ENCODE results near the gene ZNF200. TPM values are rescaled to one million over a fixed set of nuclear protein-coding genes. Genes with fewer than 3 reads are reported as not detected.

ZNF200 gene
- total and polyA plus RNA-seq, 2 of the 13 experiments (the other 11 are each of a cell fraction or from before 2014, with no cell fraction given), result 3.5 to 16.5 TPM

DNA sequence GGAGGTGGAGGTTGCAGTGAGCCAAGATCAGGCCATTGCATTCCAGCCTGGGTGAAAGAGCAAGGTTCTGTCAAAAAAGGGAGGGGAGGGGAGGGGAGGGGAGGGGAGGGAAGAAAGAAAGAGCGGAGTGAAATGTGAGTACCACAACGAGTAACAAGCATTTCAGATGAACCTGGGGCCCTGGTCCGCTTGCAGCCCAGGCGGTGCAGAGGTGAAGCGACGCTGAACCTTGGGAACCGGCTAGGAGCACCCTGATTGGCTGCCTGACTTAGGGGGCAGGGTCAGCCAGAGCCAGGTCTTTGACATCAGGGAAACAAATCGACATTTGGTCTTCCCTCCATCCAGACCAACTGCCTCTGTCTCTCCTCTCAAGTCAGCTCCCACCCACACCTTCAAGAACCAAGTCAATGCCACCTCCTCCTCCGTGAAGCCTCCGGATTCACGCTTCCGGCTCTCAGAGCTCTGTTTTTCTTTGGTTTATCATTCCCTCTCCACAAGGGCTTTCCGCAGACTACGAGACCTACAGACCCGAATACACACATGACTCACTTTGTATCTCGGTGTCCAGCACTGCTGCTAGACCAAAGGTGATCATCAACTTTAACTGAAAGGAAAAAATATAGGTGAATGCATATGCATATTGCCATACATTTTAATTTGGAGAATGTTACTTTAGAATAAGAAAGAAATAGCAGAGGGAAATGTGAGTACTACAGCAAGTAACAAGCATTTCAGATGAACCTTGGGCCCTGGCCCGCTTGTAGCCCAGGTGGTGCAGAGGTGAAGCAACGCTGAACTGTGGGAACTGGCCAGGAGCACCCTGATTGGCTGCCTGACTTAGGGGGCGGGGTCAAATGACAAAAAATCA is 27.6 kb downstream of the ZNF200 start (continued):
- TF ChIP-seq HOMEZ (CRISPR knock-in tag; IDR thresholded peaks at IDR 0.05; ENCODE audit: low read depth) (no peak), MYC (CRISPR knock-in tag; IDR thresholded peaks at IDR 0.05; ENCODE audit: borderline replicate concordance) (no peak), RBAK (CRISPR knock-in tag; IDR thresholded peaks at IDR 0.05) (no peak), ASH2L (IDR thresholded peaks at IDR 0.05; ENCODE audit: insufficient read length, low read depth, low read length) (peak; percentile 56), ZNF282 (IDR thresholded peaks at IDR 0.05; ENCODE audit: partially characterized antibody) (no peak), TARDBP (CRISPR knock-in tag; IDR thresholded peaks at IDR 0.05) (peak; percentile 48), ERF (CRISPR knock-in tag; IDR thresholded peaks at IDR 0.05) (no peak; the same call in 1 of the 2 replicates)
- TF ChIP-seq, protein P1, sequence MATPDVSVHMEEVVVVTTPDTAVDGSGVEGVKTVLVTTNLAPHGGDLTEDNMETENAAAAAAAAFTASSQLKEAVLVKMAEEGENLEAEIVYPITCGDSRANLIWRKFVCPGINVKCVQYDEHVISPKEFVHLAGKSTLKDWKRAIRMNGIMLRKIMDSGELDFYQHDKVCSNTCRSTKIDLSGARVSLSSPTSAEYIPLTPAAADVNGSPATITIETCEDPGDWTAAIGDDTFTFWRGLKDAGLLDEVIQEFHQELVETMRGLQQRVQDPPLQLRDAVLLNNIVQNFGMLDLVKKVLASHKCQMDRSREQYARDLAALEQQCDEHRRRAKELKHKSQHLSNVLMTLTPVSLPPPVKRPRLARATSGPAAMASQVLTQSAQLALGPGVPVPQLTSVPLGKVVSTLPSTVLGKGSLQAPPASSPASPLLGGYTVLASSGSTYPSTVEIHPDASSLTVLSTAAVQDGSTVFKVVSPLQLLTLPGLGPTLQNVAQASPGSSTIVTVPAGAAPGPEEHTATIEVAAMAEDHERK (CRISPR knock-in tag; IDR thresholded peaks at IDR 0.05; ENCODE audit: low read depth), result no peak
- TF ChIP-seq, protein P2, sequence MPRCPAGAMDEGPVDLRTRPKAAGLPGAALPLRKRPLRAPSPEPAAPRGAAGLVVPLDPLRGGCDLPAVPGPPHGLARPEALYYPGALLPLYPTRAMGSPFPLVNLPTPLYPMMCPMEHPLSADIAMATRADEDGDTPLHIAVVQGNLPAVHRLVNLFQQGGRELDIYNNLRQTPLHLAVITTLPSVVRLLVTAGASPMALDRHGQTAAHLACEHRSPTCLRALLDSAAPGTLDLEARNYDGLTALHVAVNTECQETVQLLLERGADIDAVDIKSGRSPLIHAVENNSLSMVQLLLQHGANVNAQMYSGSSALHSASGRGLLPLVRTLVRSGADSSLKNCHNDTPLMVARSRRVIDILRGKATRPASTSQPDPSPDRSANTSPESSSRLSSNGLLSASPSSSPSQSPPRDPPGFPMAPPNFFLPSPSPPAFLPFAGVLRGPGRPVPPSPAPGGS (CRISPR knock-in tag; IDR thresholded peaks at IDR 0.05), result no peak

All from HepG2 (cell line).